HG03103 (cell line): Measurements from ENCODE around the gene ROR1.
"Not testable (repeated sequence)": the region's sequence is repeated elsewhere in the genome, so short reads cannot be mapped to it uniquely, and the experiment has no call there.

Experiments
- ATAC-seq: cut with Tn5 transposase; IDR thresholded peaks from one replicate; pipeline ENCODE4 v1.9.1; 2021; ENCODE audit warnings: low read depth; ENCODE audit not compliant: unreplicated experiment

Gene ROR1

DNA sequence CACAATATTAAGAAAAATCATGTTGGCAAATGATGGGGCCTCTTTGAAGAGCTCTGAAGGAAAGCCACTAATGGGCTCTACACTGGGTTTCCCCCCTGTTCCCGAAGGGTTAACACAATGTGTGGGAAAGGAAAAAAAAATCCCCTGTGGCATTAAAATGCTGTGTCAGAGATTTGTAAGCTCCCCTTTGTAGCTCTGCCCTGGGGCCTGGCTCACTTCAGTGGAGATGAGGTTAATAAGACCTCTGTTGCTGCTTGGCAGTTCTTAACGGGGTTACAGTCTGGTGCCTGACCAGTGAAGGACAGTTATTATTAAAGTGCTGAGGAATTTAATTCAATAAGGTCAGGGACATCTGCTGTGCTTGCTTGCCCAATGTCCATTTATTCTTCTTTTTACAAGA lies 299.9 kb downstream of the ROR1 start:
- ATAC-seq = no peak

DNA sequence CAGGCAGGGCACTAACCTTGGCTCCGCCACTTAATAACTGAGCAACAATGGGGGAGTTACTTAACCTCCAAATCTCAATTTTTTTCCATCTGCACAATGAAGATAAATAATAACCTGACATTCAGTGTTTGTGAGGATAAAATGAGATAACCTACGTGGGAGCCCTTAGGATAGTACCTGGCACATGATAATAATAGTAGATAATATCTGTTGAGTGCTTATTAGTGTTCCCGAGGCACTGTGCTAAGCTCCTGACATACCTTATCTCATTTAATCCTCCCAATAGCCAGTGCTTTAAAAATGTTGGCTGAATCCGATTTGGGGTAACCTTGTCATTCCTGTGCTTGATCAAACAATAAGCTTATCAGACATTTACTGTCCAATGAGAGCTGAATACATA lies 300.9 kb downstream of the ROR1 start:
- ATAC-seq = no peak

GRCh38 chr1:64077281-64077940 lies 303.6 kb downstream of the ROR1 start:
- ATAC-seq = no peak

GRCh38 chr1:64080941-64081562 lies 307.2 kb downstream of the ROR1 start:
- no peak for ATAC-seq

- no peak for ATAC-seq
Observed at GRCh38 chr1:64082459-64082858, 308.6 kb downstream of the ROR1 start.

DNA sequence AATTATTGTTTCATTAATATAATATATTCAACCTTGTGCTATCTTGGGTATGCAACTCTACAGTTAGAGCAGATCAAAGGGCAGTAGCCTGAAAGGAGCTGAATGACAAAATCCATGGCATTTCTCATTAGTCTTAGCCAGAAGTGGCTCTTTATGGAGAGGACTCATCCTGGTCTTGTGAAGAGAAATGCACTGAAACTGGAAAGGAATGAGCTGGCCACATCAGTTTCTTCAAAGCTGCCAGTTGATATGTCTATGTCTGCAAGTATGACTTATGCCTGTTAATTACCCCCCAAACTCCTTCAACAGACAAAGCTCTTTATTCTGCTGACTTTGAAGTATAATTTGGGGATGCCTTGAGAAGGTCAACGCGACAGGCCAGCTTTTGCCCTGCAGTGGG lies 310.6 kb downstream of the ROR1 start:
- ATAC-seq = no peak

GRCh38 chr1:64087768-64088167 lies 314.0 kb downstream of the ROR1 start:
- ATAC-seq = no peak

GRCh38 chr1:64090436-64090835 lies 316.6 kb downstream of the ROR1 start:
- no peak for ATAC-seq

DNA sequence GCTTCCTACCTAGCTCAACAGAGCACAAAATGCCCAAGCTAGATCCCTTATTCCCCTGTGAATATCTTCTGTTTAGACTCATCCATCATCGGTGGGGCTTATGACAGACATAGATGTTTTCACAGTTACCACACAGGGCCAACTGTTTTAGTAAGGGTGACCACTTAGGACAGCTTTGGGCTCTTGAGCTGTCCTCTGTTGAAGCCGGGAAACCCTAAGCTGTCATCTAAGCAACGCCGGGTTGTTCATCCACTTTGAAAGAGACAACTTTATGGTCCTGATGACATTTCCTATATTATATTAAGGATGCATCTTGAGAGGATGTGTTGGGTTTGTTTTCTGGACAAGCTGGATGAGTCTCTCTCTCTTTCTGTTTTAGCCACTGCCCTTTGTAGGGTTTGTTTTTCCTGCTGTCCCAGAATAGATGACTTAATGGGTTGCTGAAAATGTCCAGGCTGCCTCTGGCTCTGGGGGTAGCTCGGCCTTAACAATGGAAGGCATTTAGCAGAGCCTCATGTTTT lies 319.1 kb downstream of the ROR1 start:
- no peak for ATAC-seq

- ATAC-seq = no peak
Observed at GRCh38 chr1:64093941-64094340, 320.1 kb downstream of the ROR1 start.

DNA sequence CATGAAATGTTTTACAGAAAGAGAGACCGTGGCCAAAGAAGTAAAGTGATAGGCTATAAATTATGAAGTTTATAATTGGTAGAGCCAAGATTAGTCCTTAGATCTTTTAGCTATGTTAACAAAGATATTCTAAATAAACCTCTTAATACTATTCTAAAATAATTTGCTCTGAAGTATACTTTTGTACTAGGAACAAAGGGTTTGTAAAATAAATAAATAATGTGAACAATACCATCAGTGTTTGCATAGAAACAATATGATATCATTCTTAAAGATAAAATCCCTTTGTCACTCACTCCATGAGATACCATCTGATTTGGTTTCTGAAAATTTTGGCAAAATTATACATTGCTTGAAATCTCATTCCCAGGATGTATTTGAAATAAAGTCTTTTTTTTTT lies 322.0 kb downstream of the ROR1 start:
- ATAC-seq = no peak

- no peak for ATAC-seq
Observed at GRCh38 chr1:64097859-64098258, 324.0 kb downstream of the ROR1 start.

GRCh38 chr1:64098436-64098835 lies 324.6 kb downstream of the ROR1 start:
- no peak for ATAC-seq

DNA sequence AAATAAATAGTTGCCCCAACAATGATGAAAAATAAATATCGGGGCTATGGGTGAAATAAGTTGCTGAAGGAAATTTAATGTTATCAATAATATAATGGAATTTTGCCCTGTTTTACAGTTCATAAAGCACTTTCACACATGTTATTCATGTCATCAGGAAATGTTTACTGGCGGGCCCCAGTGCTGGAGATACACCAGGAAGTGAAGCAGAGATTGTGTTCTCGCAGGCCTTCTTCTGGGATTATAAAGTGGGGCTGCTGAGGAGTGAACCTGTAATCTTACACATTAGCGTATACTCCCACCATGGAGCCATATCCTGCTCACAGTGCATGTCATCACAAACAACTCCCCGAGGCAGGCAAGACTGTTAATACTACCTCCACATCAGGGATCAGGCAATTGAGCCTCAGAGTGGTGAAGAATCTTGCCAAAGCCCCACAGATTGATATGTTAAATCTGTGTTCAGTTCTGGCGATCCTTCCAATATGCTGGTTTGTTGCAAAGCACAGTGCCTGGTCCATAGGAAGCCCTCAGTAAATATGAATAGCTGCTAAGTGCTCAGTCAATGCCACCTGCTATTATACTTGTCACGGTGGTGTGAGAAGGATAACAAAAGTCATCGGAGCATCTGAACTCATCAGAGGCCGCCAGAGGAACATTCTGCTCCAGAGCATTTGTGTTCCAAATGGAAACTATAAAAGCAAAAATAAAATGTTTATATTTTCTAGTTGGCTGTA lies 325.2 kb downstream of the ROR1 start:
- ATAC-seq = no peak

GRCh38 chr1:64100791-64101190 lies 327.0 kb downstream of the ROR1 start:
- no peak for ATAC-seq

GRCh38 chr1:64104585-64104984 lies 330.8 kb downstream of the ROR1 start:
- ATAC-seq = not testable (repeated sequence)

DNA sequence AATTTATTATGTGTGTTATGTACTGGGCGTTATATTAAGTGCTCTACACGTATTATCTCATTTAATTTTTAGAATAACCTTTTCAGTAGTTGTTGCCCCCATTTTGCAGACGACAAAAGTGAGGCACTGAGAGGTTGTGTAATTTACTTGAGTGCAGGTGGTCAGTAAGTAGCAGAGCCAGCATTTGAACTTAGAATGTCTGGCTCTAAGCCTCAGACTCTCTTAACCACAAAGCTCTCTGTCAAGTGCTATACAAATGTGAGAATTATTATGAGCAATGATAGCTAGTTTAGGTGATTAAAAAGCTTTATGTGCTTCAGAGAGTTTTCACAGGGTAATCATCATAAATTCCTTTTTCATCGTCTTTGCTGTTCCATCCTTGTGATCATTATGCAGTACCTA lies 333.3 kb downstream of the ROR1 start:
- ATAC-seq = no peak

DNA sequence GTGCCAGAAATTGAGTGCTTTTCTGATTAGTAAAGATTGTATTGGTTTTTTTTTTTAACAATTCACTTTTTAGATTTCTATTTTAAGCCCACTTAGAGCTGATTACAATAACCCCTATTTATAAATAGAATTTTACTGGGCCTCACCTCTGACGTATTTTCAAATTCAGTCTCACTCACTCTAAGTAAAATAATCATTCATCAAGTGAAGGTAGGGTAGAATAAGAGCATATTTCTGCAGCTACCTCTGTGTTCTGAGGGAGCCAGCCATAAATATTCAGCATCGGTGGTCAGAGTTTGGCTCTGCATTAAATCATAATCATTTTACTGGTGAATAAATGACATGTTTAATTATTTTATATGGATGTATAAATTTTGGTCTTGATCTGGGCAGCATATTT lies 333.8 kb downstream of the ROR1 start:
- no peak for ATAC-seq

DNA sequence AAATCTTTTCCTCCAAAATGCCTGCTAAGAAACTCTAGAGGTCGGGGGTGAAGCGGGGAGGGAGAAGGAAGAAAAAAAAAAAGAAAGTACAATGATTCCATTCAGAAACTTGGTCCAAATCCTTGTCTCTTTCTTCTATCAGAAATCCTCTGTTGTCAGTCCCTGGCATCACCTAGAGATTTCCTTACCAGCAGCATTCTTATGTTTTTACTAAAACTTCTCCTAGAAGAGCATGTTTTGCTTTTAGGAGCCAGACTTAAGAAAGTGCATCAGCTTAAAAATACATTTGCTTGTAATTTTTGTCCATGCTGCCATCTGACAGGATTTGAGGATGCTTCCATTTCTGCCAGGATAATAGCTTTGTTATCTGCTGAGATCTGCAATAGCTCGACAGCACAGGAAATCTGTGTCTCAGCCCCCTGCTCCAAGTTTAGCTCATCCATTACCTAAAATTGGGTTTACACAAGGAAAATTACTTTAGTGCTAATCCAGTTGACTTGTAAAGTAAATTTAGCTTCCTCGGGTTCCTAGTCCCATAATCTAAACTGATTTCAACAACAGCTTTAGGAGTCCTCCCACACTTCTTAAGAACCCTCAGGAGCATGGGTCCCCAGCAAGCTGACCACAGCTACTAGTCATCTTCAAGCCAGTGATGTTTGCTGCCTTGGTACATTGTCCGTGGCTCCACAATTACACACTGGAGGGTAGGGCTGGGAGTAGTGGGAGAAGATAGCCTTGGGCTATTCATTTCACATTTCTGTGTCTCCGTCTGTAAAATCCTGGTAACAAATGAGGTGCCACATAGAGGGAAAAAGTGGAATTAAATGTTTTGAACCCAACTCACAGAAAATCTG lies 337.3 kb downstream of the ROR1 start:
- ATAC-seq = no peak

DNA sequence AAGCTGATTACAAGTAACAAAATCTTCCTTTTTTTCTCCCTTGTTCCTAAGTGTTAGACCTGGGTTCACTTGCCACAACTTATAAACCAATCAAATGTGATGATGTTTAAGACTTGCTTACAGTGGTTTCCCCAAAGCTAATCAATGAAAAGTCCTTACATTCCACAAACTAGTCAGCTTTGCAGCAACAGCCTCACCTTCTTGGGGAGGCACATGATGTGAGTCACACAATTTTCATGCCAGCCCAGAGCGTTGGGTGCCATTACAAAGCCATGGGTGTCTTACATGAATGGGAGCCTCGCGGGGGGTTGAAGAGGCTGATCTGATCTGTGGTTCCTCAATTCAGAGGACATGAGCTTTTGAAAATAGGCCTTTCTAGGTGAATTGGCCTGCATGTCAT lies 338.0 kb downstream of the ROR1 start:
- no peak for ATAC-seq

GRCh38 chr1:64112281-64112680 lies 338.5 kb downstream of the ROR1 start:
- ATAC-seq = no peak
